ENCODE data around the gene ALPI. TPM values are rescaled to one million over a fixed set of nuclear protein-coding genes. Genes with fewer than 3 reads are reported as not detected.
A peak's percentile ranks its signal among the peaks of the same experiment; 100 is the strongest.

Gene ALPI
- total and polyA plus RNA-seq, 2 donors (not counting 1 experiment from before 2014, with no cell fraction given) = not detected

- no peaks in the 10 kb centered on the region for H3K4me1 ChIP-seq (ENCODE audit: control insufficient read depth, extremely low read depth, insufficient read depth, low read length)
- H3K9ac ChIP-seq (ENCODE audit: insufficient read depth, low read length) = no peak overlapping the region
- TF ChIP-seq CTCF (conservative IDR thresholded peaks at IDR 0.05 in 1 of 2, IDR thresholded peaks at IDR 0.05 in 1 of 2; ENCODE audit: low read depth in 1 of 2, low read length in 2 of 2) (no peak), EZH2 (IDR thresholded peaks at IDR 0.05; ENCODE audit: low read length, missing control alignments) (peak; percentile 96)
- no peaks in the 10 kb centered on the region for H3K79me2 ChIP-seq (ENCODE audit: control insufficient read depth, insufficient read depth, low read length)
- no peak overlapping the region for H3K4me2 ChIP-seq (ENCODE audit: extremely low read depth, insufficient read depth, low read length)
- DNase-seq (ENCODE audit: low read depth in 2 of 2) = no peak
- no peak overlapping the region for H3K4me3 ChIP-seq (replicated peaks in 1 of 4; ENCODE audit: control extremely low read depth in 1 of 4, insufficient read depth in 1 of 4, low read depth in 3 of 4, low read length in 4 of 4)
- H3K9me3 ChIP-seq (ENCODE audit: control insufficient read depth, insufficient read depth, low read depth, low read length) = no peaks in the 10 kb centered on the region
- H2AFZ ChIP-seq (ENCODE audit: low read length) = no peak overlapping the region
- H3K27me3 ChIP-seq (ENCODE audit: control insufficient read depth, insufficient read depth, low read length) = peaks cover 21% of the 10 kb centered on the region
- no peak overlapping the region for H3K27ac ChIP-seq (ENCODE audit: insufficient read depth, low read length)
- H3K36me3 ChIP-seq (ENCODE audit: control insufficient read depth, insufficient read depth, low read length) = no peaks in the 10 kb centered on the region
- no peaks in the 10 kb centered on the region for H4K20me1 ChIP-seq (ENCODE audit: control insufficient read depth, extremely low read depth, insufficient read depth, low read length)
These were observed 30.8 kb downstream of the ALPI start for GRCh38 chr2:232486558-232487384.

GRCh38 chr2:232487385-232488096 is 31.6 kb downstream of the ALPI start, which contains the start of gene ECEL1:
Gene ECEL1 (minus strand): TSS chr2:232487834. CDS start chr2:232486653, 1,181 bp downstream.
- H3K4me1 ChIP-seq (ENCODE audit: control insufficient read depth, extremely low read depth, insufficient read depth, low read length) = no peaks in the 10 kb centered on the region
- no peak within 1 kb of the TSS for H3K27ac ChIP-seq (ENCODE audit: insufficient read depth, low read length)
- TF ChIP-seq EZH2 (IDR thresholded peaks at IDR 0.05; ENCODE audit: low read length, missing control alignments) (no peak), CTCF (conservative IDR thresholded peaks at IDR 0.05 in 1 of 2, IDR thresholded peaks at IDR 0.05 in 1 of 2; ENCODE audit: low read depth in 1 of 2, low read length in 2 of 2) (no peak)
- no peak for DNase-seq (ENCODE audit: low read depth in 2 of 2)
- H3K4me2 ChIP-seq (ENCODE audit: extremely low read depth, insufficient read depth, low read length) = no peak within 1 kb of the TSS
- H4K20me1 ChIP-seq (ENCODE audit: control insufficient read depth, extremely low read depth, insufficient read depth, low read length) = no peaks in the 10 kb centered on the region
- no peaks in the 10 kb centered on the region for H3K79me2 ChIP-seq (ENCODE audit: control insufficient read depth, insufficient read depth, low read length)
- no peaks in the 10 kb centered on the region for H3K9me3 ChIP-seq (ENCODE audit: control insufficient read depth, insufficient read depth, low read depth, low read length)
- H3K4me3 ChIP-seq (replicated peaks in 1 of 4; ENCODE audit: control extremely low read depth in 1 of 4, insufficient read depth in 1 of 4, low read depth in 3 of 4, low read length in 4 of 4) = no peak within 1 kb of the TSS
- peaks cover 21% of the 10 kb centered on the region for H3K27me3 ChIP-seq (ENCODE audit: control insufficient read depth, insufficient read depth, low read length)
- no peaks in the 10 kb centered on the region for H3K36me3 ChIP-seq (ENCODE audit: control insufficient read depth, insufficient read depth, low read length)
- H2AFZ ChIP-seq (ENCODE audit: low read length) = no peak within 1 kb of the TSS
- no peak within 1 kb of the TSS for H3K9ac ChIP-seq (ENCODE audit: insufficient read depth, low read length)

- DNase-seq (ENCODE audit: low read depth in 2 of 2) = no peak
- no peak overlapping the region for H3K4me3 ChIP-seq (replicated peaks in 1 of 4; ENCODE audit: control extremely low read depth in 1 of 4, insufficient read depth in 1 of 4, low read depth in 3 of 4, low read length in 4 of 4)
- peaks cover 21% of the 10 kb centered on the region for H3K27me3 ChIP-seq (ENCODE audit: control insufficient read depth, insufficient read depth, low read length)
- H3K4me2 ChIP-seq (ENCODE audit: extremely low read depth, insufficient read depth, low read length) = no peak overlapping the region
- TF ChIP-seq CTCF (conservative IDR thresholded peaks at IDR 0.05 in 1 of 2, IDR thresholded peaks at IDR 0.05 in 1 of 2; ENCODE audit: low read depth in 1 of 2, low read length in 2 of 2) (no peak), EZH2 (IDR thresholded peaks at IDR 0.05; ENCODE audit: low read length, missing control alignments) (no peak)
- no peaks in the 10 kb centered on the region for H3K4me1 ChIP-seq (ENCODE audit: control insufficient read depth, extremely low read depth, insufficient read depth, low read length)
- no peaks in the 10 kb centered on the region for H3K9me3 ChIP-seq (ENCODE audit: control insufficient read depth, insufficient read depth, low read depth, low read length)
- H3K27ac ChIP-seq (ENCODE audit: insufficient read depth, low read length) = no peak overlapping the region
- H4K20me1 ChIP-seq (ENCODE audit: control insufficient read depth, extremely low read depth, insufficient read depth, low read length) = no peaks in the 10 kb centered on the region
- no peak overlapping the region for H3K9ac ChIP-seq (ENCODE audit: insufficient read depth, low read length)
- H2AFZ ChIP-seq (ENCODE audit: low read length) = no peak overlapping the region
- no peaks in the 10 kb centered on the region for H3K79me2 ChIP-seq (ENCODE audit: control insufficient read depth, insufficient read depth, low read length)
- no peaks in the 10 kb centered on the region for H3K36me3 ChIP-seq (ENCODE audit: control insufficient read depth, insufficient read depth, low read length)
These were observed 32.3 kb downstream of the ALPI start for GRCh38 chr2:232488097-232488711.

Measured in fibroblast of lung (primary cell).